Gastroesophageal sphincter (tissue), 3 donors: Measurements from ENCODE around the gene ITGB1BP2.

Experiments used
- EP300 ChIP-seq: sonication (generic); formaldehyde crosslinking; IDR thresholded peaks from one replicate; pipeline ENCODE4 v1.6.1; 2017; ENCODE audit warnings: antibody characterized with exemption, mild to moderate bottlenecking
- POLR2A ChIP-seq, 2 donors: fragments of 450-650 bp; IDR thresholded peaks; one replicate each; pipeline ENCODE4 v1.6.1; 2017; ENCODE audit warnings: antibody characterized with exemption in 2 of 2, mild to moderate bottlenecking in 2 of 2, moderate library complexity in 1 of 2
- POLR2AphosphoS5 ChIP-seq: sonication (generic); formaldehyde crosslinking; IDR thresholded peaks from one replicate; pipeline ENCODE4 v1.6.1; 2017; ENCODE audit warnings: antibody characterized with exemption
- TF ChIP-seq, protein P1 (sequence below), 4 experiments: fragments of 200-600 bp in 2 of 4; fragments of 450-650 bp in 2 of 4; sonication (generic) in 1 of 4; IDR thresholded peaks; one replicate each; pipeline ENCODE4 v1.5.1; 2017 to 2019; ENCODE audit warnings: antibody characterized with exemption in 4 of 4, mild to moderate bottlenecking in 2 of 4, moderate library complexity in 2 of 4

DNA sequence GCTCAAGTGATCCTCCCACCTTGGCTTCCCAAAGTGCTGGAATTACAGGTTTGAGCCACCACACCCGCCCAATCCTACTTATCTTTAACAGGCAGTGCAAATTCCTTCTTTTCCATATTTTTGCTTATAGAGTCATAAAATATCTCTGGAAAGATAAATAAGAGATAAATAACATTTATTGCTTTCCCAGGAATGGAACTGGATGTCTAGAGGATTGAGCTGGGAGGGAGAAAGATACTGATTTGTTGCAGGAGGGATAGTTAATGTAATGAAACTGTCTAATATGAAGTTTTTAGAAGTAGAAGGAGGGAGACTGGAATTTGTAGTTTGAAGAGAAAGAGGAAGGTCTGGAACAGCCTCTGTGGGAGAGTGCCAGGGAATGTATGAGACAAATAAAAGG is 20.2 kb downstream of the ITGB1BP2 start:
- TF ChIP-seq, protein P1, sequence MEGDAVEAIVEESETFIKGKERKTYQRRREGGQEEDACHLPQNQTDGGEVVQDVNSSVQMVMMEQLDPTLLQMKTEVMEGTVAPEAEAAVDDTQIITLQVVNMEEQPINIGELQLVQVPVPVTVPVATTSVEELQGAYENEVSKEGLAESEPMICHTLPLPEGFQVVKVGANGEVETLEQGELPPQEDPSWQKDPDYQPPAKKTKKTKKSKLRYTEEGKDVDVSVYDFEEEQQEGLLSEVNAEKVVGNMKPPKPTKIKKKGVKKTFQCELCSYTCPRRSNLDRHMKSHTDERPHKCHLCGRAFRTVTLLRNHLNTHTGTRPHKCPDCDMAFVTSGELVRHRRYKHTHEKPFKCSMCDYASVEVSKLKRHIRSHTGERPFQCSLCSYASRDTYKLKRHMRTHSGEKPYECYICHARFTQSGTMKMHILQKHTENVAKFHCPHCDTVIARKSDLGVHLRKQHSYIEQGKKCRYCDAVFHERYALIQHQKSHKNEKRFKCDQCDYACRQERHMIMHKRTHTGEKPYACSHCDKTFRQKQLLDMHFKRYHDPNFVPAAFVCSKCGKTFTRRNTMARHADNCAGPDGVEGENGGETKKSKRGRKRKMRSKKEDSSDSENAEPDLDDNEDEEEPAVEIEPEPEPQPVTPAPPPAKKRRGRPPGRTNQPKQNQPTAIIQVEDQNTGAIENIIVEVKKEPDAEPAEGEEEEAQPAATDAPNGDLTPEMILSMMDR (IDR thresholded peaks at IDR 0.05) = no peak
- no peak for TF ChIP-seq POLR2AphosphoS5
- TF ChIP-seq POLR2A (IDR thresholded peaks at IDR 0.05) = no peak
- TF ChIP-seq EP300 = no peak
